ENCODE measurements around the gene UBD.

UBD gene

GRCh38 chr6:29527126-29527525, 32.4 kb downstream of the UBD start:
- Histone ChIP-seq H3K36me3 (replicated peaks) (no peaks in the 10 kb centered on the region), H3K27ac (no peak overlapping the region), H3K27me3 (replicated peaks) (no peaks in the 10 kb centered on the region), H3K4me3 (ENCODE audit: low read depth, low read length) (no peak overlapping the region)
- in situ Hi-C loops (cut with HindIII; ENCODE audit: low pct_ligation_motif_present, low sequenced_read_pairs) = no loop called here
- DNase-seq = no peak
- TF ChIP-seq, protein P1, sequence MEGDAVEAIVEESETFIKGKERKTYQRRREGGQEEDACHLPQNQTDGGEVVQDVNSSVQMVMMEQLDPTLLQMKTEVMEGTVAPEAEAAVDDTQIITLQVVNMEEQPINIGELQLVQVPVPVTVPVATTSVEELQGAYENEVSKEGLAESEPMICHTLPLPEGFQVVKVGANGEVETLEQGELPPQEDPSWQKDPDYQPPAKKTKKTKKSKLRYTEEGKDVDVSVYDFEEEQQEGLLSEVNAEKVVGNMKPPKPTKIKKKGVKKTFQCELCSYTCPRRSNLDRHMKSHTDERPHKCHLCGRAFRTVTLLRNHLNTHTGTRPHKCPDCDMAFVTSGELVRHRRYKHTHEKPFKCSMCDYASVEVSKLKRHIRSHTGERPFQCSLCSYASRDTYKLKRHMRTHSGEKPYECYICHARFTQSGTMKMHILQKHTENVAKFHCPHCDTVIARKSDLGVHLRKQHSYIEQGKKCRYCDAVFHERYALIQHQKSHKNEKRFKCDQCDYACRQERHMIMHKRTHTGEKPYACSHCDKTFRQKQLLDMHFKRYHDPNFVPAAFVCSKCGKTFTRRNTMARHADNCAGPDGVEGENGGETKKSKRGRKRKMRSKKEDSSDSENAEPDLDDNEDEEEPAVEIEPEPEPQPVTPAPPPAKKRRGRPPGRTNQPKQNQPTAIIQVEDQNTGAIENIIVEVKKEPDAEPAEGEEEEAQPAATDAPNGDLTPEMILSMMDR (IDR thresholded peaks at IDR 0.05; ENCODE audit: low read depth, low read length, missing control alignments) = no peak

GRCh38 chr6:29525311-29525639, 34.3 kb downstream of the UBD start:
- no peaks in the 10 kb centered on the region for H3K27me3 ChIP-seq (replicated peaks)
- H3K4me3 ChIP-seq (ENCODE audit: low read depth, low read length) = no peak overlapping the region
- DNase-seq = no peak
- no peaks in the 10 kb centered on the region for H3K36me3 ChIP-seq (replicated peaks)
- in situ Hi-C loops (cut with HindIII; ENCODE audit: low pct_ligation_motif_present, low sequenced_read_pairs) = no loop called here
- H3K27ac ChIP-seq = no peak overlapping the region
- TF ChIP-seq, protein P1 (IDR thresholded peaks at IDR 0.05; ENCODE audit: low read depth, low read length, missing control alignments) = no peak

DNA sequence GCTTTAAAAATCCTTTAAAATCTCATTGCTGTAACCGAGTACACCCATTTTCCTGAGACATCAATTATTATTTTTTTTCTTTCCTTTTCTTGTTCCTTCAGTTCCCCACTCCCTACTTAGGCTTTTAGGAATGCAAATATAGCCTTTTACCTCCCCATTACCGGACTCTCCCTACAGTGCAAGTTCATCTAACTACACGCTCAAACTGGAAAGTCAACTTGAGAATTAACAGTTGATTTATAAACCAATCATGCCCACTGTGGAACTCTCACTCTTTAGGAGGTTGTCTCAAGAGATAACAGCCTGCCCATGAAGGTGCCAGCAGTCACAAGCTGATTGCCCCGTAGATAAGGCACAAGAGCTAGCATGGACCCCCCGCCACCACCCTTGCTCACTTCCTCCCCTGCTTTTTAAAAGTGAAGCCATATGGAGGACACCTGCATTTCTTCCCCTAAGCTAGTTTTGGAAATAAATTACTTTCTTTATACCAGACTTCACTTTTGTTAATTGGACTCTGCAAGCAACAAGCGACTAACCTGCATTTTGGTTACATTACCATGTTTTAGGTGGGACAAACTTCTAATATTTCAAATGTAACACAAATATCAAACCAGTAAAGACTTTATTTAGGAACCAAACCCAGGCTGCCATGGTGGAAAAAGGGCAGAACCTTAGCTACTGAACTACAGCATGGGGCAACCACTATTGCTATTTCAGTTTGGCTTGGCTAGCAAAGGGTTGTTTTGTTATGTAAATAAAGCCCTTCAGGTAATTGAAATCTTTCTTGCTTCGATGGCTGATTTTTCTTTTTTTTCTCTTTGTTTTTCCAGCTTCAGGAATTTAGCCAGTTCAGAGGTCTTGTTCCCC, 34.9 kb downstream of the UBD start:
- Histone ChIP-seq H3K27me3 (replicated peaks) (no peaks in the 10 kb centered on the region), H3K4me3 (ENCODE audit: low read depth, low read length) (no peak overlapping the region), H3K27ac (no peak overlapping the region), H3K36me3 (replicated peaks) (no peaks in the 10 kb centered on the region)
- no peak for DNase-seq
- TF ChIP-seq, protein P1 (IDR thresholded peaks at IDR 0.05; ENCODE audit: low read depth, low read length, missing control alignments) = no peak
- in situ Hi-C loops (cut with HindIII; ENCODE audit: low pct_ligation_motif_present, low sequenced_read_pairs) = no loop called here

DNA sequence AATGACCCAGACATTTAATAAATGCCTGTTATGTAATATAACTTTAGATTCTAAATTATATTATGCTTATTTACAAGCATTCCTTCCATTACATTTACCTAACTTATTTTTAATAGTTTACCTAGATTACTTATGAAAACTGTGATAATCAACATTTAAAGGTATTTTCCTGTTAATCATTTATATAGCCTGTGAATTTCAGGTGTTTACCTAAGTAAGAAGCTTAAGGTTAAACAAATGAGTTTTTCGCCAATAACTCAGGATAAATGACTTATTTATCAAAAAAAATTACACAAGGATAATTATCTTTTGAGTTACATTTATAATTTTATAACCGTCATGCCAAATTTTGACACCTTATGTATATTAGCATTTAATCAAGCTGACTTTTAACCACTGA, 35.5 kb downstream of the UBD start:
- TF ChIP-seq, protein P1 (IDR thresholded peaks at IDR 0.05; ENCODE audit: low read depth, low read length, missing control alignments) = no peak
- no peak for DNase-seq
- Histone ChIP-seq H3K4me3 (ENCODE audit: low read depth, low read length) (no peak overlapping the region), H3K27ac (no peak overlapping the region), H3K27me3 (replicated peaks) (no peaks in the 10 kb centered on the region), H3K36me3 (replicated peaks) (no peaks in the 10 kb centered on the region)
- in situ Hi-C loops (cut with HindIII; ENCODE audit: low pct_ligation_motif_present, low sequenced_read_pairs) = no loop called here

- DNase-seq = no peak
- H3K27ac ChIP-seq = no peak overlapping the region
- no peaks in the 10 kb centered on the region for H3K27me3 ChIP-seq (replicated peaks)
- in situ Hi-C loops (cut with HindIII; ENCODE audit: low pct_ligation_motif_present, low sequenced_read_pairs) = no loop called here
- H3K36me3 ChIP-seq (replicated peaks) = no peaks in the 10 kb centered on the region
- TF ChIP-seq, protein P1 (IDR thresholded peaks at IDR 0.05; ENCODE audit: low read depth, low read length, missing control alignments) = no peak
- H3K4me3 ChIP-seq (ENCODE audit: low read depth, low read length) = no peak overlapping the region
Measured at GRCh38 chr6:29522227-29522626, 37.3 kb downstream of the UBD start.
